HepG2 (cell line): ENCODE data around the gene PHKB. TPM values are rescaled to one million over a fixed set of nuclear protein-coding genes. Genes with fewer than 3 reads are reported as not detected.

Experiments used
- ASH2L ChIP-seq: fragments of 300-600, 200-600 bp; sonication (generic); IDR thresholded peaks from 2 replicates; pipeline ENCODE4 v1.7.0; 2017; ENCODE audit warnings: low read depth, mild to moderate bottlenecking, moderate library complexity, mixed read lengths, low read length; ENCODE audit not compliant: insufficient read length
- ATF2 ChIP-seq: sonication (generic); formaldehyde crosslinking; IDR thresholded peaks from 2 replicates; pipeline ENCODE4 v1.4.0; 2020; ENCODE audit warnings: missing genetic modification reagents
- ELF4 ChIP-seq: sonication (generic); formaldehyde crosslinking; IDR thresholded peaks from 2 replicates; pipeline ENCODE4 v1.5.0; 2020; ENCODE audit warnings: missing genetic modification reagents, mild to moderate bottlenecking, moderate library complexity, borderline replicate concordance
- GABPB1 ChIP-seq: IDR thresholded peaks from 2 replicates; pipeline ENCODE4 v1.6.1; 2016; ENCODE audit warnings: mild to moderate bottlenecking, missing genetic modification reagents, moderate library complexity, missing compliant biosample characterization
- HIC2 ChIP-seq: sonication (generic); formaldehyde crosslinking; IDR thresholded peaks from 2 replicates; pipeline ENCODE4 v1.9.0; 2022; ENCODE audit warnings: low read depth, missing genetic modification reagents
- HNRNPL ChIP-seq: fragments of 200-400 bp; formaldehyde crosslinking; IDR thresholded peaks from 2 replicates; pipeline ENCODE4 v1.6.1; 2017; ENCODE audit warnings: mild to moderate bottlenecking, low read depth, low read length
- HOMEZ ChIP-seq: IDR thresholded peaks from 2 replicates; pipeline ENCODE4 v1.6.1; 2016; ENCODE audit warnings: low read depth
- MBD4 ChIP-seq: IDR thresholded peaks from 2 replicates; pipeline ENCODE4 v1.6.1; 2012; ENCODE audit warnings: low read length, inconsistent platforms, borderline replicate concordance
- MEIS1 ChIP-seq: sonication (generic); formaldehyde crosslinking; IDR thresholded peaks from 2 replicates; pipeline ENCODE4 v1.9.0; 2021; ENCODE audit warnings: mild to moderate bottlenecking, missing genetic modification reagents, moderate library complexity, borderline replicate concordance
- SAP130 ChIP-seq: IDR thresholded peaks from 2 replicates; pipeline ENCODE4 v1.6.1; 2016; ENCODE audit warnings: low read depth
- SYNCRIP ChIP-seq: fragments of 200-400 bp; formaldehyde crosslinking; IDR thresholded peaks from 2 replicates; pipeline ENCODE4 v1.6.1; 2018; ENCODE audit warnings: mild to moderate bottlenecking, low read depth, low read length; ENCODE audit not compliant: insufficient read depth
- TGIF2 ChIP-seq: IDR thresholded peaks from 2 replicates; pipeline ENCODE4 v1.6.1; 2016; ENCODE audit warnings: control low read depth, missing compliant biosample characterization
- ZSCAN20 ChIP-seq: sonication (generic); formaldehyde crosslinking; IDR thresholded peaks from 2 replicates; pipeline ENCODE4 v1.4.0; 2020; ENCODE audit warnings: missing genetic modification reagents, mild to moderate bottlenecking, borderline replicate concordance
- polyA plus RNA-seq, 8 experiments: library from polyadenylated mRNA; depleted of rRNA in 3 of 8; stranded (reverse) in 7 of 8; unstranded in 1 of 8; fragments of >200 nt; fragmentation: Illumina TruSeq in 4 of 8; extraction: Trizol in 4 of 8; gene quantifications; 2 replicates each; pipeline versions ENCODE4 v1.2.1 to v1.2.3, GENCODE V29; 2011 to 2016; ENCODE audit warnings: low read depth in 4 of 8, missing spikeins in 1 of 8, mixed read lengths in 1 of 8; ENCODE audit not compliant: insufficient read depth in 1 of 8
- total RNA-seq, 5 experiments: library from RNA; depleted of rRNA; stranded (reverse); fragments of >200 nt; fragmentation: Illumina TruSeq; extraction: Trizol; gene quantifications; 2 replicates each; pipeline ENCODE4 v1.2.3, GENCODE V29; 2016; ENCODE audit warnings: low read depth in 1 of 5
- TF ChIP-seq, protein P1 (sequence below): sonication (generic); formaldehyde crosslinking; IDR thresholded peaks from 2 replicates; pipeline ENCODE4 v1.4.0; 2020; ENCODE audit warnings: missing genetic modification reagents
- TF ChIP-seq, protein P2 (sequence below): sonication (generic); formaldehyde crosslinking; IDR thresholded peaks from 2 replicates; pipeline ENCODE4 v1.4.0; 2020; ENCODE audit warnings: missing genetic modification reagents
- TF ChIP-seq, protein P3 (sequence below): sonication (generic); formaldehyde crosslinking; conservative IDR thresholded peaks from 2 replicates; pipeline ENCODE4 v1.4.0; 2020; ENCODE audit warnings: mild to moderate bottlenecking, missing genetic modification reagents, moderate library complexity

The PHKB gene
- total and polyA plus RNA-seq, 2 of the 13 experiments (the other 11 are each of a cell fraction or from before 2014, with no cell fraction given), result 66.0 to 80.8 TPM

DNA sequence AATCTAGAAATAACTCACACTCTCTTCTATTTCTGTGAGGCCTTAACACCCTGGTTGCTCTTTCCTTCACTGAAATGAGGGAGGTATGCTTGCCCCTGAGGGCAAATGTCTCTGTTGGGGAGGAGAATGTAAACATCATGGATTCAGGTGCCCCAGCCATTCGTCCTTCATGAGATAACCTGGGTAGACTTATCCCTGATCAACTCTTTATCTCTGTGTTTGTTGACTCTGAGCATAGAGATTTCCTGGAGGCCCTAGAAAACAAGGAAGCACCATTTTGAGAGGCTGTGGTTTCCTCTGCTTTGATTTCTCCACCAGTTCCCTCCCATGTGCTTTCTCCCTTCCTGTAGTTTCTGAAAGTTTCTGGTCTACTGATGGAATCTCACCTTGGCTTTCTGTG is 77.3 kb downstream of the PHKB start (continued):
- TF ChIP-seq, protein P1, sequence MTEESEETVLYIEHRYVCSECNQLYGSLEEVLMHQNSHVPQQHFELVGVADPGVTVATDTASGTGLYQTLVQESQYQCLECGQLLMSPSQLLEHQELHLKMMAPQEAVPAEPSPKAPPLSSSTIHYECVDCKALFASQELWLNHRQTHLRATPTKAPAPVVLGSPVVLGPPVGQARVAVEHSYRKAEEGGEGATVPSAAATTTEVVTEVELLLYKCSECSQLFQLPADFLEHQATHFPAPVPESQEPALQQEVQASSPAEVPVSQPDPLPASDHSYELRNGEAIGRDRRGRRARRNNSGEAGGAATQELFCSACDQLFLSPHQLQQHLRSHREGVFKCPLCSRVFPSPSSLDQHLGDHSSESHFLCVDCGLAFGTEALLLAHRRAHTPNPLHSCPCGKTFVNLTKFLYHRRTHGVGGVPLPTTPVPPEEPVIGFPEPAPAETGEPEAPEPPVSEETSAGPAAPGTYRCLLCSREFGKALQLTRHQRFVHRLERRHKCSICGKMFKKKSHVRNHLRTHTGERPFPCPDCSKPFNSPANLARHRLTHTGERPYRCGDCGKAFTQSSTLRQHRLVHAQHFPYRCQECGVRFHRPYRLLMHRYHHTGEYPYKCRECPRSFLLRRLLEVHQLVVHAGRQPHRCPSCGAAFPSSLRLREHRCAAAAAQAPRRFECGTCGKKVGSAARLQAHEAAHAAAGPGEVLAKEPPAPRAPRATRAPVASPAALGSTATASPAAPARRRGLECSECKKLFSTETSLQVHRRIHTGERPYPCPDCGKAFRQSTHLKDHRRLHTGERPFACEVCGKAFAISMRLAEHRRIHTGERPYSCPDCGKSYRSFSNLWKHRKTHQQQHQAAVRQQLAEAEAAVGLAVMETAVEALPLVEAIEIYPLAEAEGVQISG, result peak; percentile 96
- TF ChIP-seq ASH2L, result peak; percentile 45
- TF ChIP-seq ELF4 (CRISPR knock-in tag), result peak; percentile 87; the same call in 1 of the 2 replicates
- peak; percentile 74; the same call in 1 of the 2 replicates for TF ChIP-seq MEIS1
- TF ChIP-seq GABPB1 (CRISPR knock-in tag), result peak; percentile 38; the same call in 1 of the 2 replicates
- peak; percentile 85 for TF ChIP-seq SAP130 (CRISPR knock-in tag)
- no peak for TF ChIP-seq TGIF2 (CRISPR knock-in tag)
- peak; percentile 74; the same call in 1 of the 2 replicates for TF ChIP-seq HIC2 (CRISPR knock-in tag)
- no peak for TF ChIP-seq SYNCRIP
- TF ChIP-seq MBD4, result peak; percentile 78; the same call in 1 of the 2 replicates
- TF ChIP-seq HNRNPL, result no peak
- TF ChIP-seq, protein P2, sequence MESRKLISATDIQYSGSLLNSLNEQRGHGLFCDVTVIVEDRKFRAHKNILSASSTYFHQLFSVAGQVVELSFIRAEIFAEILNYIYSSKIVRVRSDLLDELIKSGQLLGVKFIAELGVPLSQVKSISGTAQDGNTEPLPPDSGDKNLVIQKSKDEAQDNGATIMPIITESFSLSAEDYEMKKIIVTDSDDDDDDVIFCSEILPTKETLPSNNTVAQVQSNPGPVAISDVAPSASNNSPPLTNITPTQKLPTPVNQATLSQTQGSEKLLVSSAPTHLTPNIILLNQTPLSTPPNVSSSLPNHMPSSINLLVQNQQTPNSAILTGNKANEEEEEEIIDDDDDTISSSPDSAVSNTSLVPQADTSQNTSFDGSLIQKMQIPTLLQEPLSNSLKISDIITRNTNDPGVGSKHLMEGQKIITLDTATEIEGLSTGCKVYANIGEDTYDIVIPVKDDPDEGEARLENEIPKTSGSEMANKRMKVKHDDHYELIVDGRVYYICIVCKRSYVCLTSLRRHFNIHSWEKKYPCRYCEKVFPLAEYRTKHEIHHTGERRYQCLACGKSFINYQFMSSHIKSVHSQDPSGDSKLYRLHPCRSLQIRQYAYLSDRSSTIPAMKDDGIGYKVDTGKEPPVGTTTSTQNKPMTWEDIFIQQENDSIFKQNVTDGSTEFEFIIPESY (CRISPR knock-in tag), result no peak
- peak; percentile 85 for TF ChIP-seq ATF2
- TF ChIP-seq, protein P3, sequence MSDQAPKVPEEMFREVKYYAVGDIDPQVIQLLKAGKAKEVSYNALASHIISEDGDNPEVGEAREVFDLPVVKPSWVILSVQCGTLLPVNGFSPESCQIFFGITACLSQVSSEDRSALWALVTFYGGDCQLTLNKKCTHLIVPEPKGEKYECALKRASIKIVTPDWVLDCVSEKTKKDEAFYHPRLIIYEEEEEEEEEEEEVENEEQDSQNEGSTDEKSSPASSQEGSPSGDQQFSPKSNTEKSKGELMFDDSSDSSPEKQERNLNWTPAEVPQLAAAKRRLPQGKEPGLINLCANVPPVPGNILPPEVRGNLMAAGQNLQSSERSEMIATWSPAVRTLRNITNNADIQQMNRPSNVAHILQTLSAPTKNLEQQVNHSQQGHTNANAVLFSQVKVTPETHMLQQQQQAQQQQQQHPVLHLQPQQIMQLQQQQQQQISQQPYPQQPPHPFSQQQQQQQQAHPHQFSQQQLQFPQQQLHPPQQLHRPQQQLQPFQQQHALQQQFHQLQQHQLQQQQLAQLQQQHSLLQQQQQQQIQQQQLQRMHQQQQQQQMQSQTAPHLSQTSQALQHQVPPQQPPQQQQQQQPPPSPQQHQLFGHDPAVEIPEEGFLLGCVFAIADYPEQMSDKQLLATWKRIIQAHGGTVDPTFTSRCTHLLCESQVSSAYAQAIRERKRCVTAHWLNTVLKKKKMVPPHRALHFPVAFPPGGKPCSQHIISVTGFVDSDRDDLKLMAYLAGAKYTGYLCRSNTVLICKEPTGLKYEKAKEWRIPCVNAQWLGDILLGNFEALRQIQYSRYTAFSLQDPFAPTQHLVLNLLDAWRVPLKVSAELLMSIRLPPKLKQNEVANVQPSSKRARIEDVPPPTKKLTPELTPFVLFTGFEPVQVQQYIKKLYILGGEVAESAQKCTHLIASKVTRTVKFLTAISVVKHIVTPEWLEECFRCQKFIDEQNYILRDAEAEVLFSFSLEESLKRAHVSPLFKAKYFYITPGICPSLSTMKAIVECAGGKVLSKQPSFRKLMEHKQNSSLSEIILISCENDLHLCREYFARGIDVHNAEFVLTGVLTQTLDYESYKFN, result peak; percentile 97
- TF ChIP-seq ZSCAN20 (CRISPR knock-in tag), result no peak; the same call in 1 of the 2 replicates
- peak; percentile 100 for TF ChIP-seq HOMEZ (CRISPR knock-in tag)
